Sigmoid colon (tissue), 3 donors: ENCODE measurements around the gene CATSPERB.

Source experiments
- POLR2A ChIP-seq, 2 donors: fragments of 450-650 bp; IDR thresholded peaks; one replicate each; pipeline ENCODE4 v1.6.1; 2016; ENCODE audit warnings: antibody characterized with exemption in 2 of 2, mild to moderate bottlenecking in 2 of 2, moderate library complexity in 2 of 2
- TF ChIP-seq, protein P1 (sequence below), 4 experiments: fragments of 450-650 bp in 3 of 4; fragments of 200-600 bp in 1 of 4; IDR thresholded peaks; one replicate each; pipeline ENCODE4 v1.5.1; 2016 to 2019; ENCODE audit warnings: antibody characterized with exemption in 4 of 4, mild to moderate bottlenecking in 3 of 4, moderate library complexity in 2 of 4

DNA sequence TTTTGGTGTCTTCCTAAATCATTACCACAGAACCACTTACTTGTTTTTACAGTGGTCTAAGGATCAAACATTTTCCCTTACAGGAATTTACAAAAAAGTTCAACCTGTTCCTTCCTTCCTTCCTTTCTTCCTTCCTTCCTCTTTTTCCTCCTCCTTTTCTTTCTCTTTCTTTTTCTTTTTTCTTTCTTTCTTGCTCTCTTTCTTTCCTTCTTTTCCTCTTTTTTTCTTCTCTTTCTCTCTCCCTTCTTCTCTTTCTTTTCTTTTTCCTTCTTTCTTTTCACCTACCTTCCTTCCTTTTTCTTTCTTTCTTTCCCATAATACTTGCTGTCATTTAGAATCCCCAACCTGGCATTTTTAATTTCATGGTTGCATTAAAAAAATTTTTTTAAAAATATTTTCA lies 162.6 kb downstream of the CATSPERB start:
- TF ChIP-seq, protein P1, sequence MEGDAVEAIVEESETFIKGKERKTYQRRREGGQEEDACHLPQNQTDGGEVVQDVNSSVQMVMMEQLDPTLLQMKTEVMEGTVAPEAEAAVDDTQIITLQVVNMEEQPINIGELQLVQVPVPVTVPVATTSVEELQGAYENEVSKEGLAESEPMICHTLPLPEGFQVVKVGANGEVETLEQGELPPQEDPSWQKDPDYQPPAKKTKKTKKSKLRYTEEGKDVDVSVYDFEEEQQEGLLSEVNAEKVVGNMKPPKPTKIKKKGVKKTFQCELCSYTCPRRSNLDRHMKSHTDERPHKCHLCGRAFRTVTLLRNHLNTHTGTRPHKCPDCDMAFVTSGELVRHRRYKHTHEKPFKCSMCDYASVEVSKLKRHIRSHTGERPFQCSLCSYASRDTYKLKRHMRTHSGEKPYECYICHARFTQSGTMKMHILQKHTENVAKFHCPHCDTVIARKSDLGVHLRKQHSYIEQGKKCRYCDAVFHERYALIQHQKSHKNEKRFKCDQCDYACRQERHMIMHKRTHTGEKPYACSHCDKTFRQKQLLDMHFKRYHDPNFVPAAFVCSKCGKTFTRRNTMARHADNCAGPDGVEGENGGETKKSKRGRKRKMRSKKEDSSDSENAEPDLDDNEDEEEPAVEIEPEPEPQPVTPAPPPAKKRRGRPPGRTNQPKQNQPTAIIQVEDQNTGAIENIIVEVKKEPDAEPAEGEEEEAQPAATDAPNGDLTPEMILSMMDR (IDR thresholded peaks at IDR 0.05) = no peak
- no peak for TF ChIP-seq POLR2A (IDR thresholded peaks at IDR 0.05)
